ENCODE results near the gene LRMDA.

The LRMDA gene

DNA sequence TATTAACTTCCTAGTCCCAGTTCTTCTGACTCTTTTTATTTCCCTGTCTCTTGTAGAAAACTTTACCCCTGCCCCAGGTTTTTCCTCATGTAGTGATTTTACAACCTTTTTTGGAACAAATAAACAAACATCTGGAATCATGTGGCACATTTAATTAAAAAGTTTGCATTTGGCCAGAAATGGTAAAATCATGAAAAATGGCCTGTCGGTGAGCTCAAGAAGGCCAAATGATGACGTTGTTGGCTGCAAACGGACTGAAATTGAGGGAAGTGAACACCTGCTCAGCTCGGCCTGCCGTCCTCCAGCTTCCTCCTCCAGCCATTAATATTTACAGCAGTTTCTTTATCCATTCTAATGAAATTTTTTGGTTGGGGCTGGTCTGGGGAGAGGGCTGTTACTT, 902.8 kb downstream of the LRMDA start:
- TF ChIP-seq, protein P1, sequence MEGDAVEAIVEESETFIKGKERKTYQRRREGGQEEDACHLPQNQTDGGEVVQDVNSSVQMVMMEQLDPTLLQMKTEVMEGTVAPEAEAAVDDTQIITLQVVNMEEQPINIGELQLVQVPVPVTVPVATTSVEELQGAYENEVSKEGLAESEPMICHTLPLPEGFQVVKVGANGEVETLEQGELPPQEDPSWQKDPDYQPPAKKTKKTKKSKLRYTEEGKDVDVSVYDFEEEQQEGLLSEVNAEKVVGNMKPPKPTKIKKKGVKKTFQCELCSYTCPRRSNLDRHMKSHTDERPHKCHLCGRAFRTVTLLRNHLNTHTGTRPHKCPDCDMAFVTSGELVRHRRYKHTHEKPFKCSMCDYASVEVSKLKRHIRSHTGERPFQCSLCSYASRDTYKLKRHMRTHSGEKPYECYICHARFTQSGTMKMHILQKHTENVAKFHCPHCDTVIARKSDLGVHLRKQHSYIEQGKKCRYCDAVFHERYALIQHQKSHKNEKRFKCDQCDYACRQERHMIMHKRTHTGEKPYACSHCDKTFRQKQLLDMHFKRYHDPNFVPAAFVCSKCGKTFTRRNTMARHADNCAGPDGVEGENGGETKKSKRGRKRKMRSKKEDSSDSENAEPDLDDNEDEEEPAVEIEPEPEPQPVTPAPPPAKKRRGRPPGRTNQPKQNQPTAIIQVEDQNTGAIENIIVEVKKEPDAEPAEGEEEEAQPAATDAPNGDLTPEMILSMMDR (conservative IDR thresholded peaks at IDR 0.05) = no peak
- no peak overlapping the region for H3K27ac ChIP-seq

DNA sequence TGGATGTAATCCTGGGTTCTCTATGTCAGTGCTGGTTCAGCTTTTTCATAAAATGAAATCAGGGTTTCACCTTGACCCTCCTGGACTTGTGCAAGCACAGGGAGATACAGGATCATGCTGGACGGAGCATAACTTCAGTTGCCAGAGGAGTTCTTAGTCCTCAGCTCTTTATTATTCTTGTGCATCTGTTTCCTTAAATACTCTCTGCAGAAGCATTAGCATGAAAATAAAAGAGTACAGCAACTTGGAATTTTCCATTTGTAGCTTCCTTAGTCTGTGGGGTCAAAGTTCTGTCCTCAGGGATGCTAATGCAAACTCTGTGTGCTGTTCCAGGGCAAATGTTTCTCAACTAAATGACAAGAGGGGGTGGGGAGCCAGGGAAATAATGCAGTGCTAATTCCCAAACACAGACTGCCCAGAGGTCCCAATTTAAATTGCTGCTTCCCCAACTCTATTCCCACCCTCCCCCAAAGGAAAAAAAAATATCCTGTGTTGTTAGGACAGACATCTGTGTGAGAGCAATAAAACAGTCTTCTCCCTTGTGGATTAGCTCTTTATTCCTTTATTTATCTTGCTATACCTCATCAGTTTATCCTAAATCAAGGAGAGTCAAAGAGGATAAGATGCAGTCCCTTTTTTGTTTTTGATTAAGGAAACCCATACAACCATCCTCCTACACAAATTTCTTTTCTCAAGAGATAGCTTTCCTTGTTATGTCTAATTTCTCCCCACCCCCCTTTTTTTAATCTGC, 905.0 kb downstream of the LRMDA start:
- no peak overlapping the region for H3K27ac ChIP-seq
- TF ChIP-seq, protein P1 (conservative IDR thresholded peaks at IDR 0.05) = no peak

DNA sequence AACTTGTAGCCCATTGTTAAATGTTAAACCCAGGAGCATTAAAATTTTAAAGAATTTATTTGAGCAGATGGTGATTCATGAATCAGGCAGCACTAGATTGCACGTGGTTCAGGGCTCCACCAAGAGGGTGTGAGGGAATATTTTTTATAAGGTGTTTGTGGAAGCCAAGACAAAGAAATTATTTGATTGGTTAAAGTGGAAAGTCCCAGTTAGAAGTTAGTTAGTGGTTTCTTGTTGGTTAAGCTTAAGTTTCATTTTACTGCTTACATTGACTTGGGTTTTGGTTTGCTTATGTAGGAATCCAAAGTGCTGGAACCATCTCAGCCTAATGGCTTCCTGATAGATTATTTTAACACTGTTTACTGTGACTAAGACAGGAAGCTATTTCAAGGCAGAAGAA, 906.2 kb downstream of the LRMDA start:
- TF ChIP-seq, protein P1 (conservative IDR thresholded peaks at IDR 0.05) = no peak
- H3K27ac ChIP-seq = no peak overlapping the region

DNA sequence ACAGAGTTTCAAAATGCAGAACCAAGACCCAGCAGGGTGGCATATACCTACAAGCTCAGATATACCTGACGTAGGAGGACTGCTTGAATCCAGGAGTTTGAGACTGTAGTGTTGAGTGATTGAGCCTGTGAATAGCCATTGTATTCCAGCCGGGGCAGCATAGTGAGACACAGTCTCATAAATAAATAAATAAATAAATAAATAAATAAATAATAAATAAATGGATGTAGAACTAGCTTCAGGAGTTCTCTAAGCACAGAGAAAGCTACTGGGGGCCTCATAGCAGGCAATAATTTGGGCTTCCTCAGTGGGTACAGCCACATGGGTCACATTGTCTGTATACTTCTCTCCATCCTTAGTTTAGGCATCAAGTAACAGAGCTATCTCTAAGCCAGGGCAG, 906.8 kb downstream of the LRMDA start:
- TF ChIP-seq, protein P1 (conservative IDR thresholded peaks at IDR 0.05) = no peak
- no peak overlapping the region for H3K27ac ChIP-seq

DNA sequence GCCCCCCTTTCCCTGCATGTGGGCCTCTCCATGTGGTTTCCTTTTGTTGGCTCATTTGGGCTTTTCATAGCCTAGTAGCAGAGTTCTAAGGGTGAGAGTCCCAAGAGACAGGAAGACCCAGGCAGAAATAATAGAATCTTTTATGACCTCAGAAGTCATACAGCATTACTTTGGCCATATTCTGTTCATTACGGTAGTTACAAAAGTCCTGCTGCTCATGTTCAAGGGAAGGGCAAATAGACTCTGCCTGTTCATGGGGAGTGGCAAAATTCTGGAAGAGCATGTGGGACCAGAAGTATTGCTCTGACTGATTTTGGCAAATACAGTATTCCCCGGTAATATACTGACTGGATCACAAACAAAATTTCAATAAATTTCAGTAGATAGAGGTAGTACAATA, 910.3 kb downstream of the LRMDA start:
- TF ChIP-seq, protein P1 (conservative IDR thresholded peaks at IDR 0.05) = no peak
- no peak overlapping the region for H3K27ac ChIP-seq

DNA sequence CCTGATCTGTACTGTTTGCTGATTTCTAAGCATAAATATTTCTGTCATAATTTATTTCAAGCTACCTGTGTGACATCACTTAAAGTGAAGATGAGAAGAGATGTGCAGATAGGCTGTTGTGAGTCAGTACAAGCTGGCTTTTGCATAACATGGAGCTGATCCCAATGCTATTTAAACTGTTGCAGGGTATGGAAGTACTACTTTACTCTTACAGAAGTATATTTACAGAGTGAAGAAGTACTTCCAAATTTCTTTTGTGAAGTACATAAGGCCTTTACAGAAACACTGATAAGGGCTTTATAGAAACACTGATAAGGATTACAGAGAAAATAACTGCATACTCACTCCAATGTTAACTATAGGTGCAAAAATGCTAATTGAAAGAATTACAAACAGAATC, 911.6 kb downstream of the LRMDA start:
- TF ChIP-seq, protein P1 (conservative IDR thresholded peaks at IDR 0.05) = no peak
- no peak overlapping the region for H3K27ac ChIP-seq

DNA sequence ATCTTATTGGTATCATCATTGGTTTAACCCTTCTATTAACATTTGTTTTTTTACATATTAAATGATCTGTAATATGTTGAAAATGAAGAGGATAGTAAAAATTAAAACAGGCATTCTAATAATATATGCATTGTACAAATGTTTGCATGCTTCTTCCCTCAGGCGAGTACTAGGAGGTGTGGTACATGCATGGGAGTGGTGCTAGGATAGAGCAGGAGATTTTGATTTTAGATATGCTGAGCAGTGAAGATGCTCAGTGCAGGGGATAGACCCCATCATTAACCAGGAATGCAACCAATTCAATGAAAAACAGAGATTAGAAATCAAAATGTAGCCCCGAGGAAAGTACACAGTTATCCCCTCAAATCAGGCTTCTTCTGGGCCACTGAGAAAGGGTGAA, 916.4 kb downstream of the LRMDA start:
- no peak overlapping the region for H3K27ac ChIP-seq
- TF ChIP-seq, protein P1 (conservative IDR thresholded peaks at IDR 0.05) = no peak

All from VCaP (cell line).